HepG2 (cell line): ENCODE measurements around the gene IRAK4. TPM values are rescaled to one million over a fixed set of nuclear protein-coding genes. Genes with fewer than 3 reads are reported as not detected.
A peak's percentile ranks its signal among the peaks of the same experiment; 100 is the strongest.

Source experiments
- ATAC-seq: fragments of 200-7000 bp; cut with Tn5 transposase; 3 replicates; pipeline ENCODE4 v1.9.1; 2020; ENCODE audit warnings: mild to moderate bottlenecking, moderate library complexity
- BruUV-seq: library from RNA; stranded (reverse); fragments of 400-500 nt; replicated peaks from 2 replicates; lab custom pipeline; 2021; lab: Mats Ljungman, UMichigan
- CTCF ChIA-PET: fragments of 300-600 bp; formaldehyde crosslinking; extraction: SDS; loops from one replicate; lab custom pipeline; 2021; ENCODE audit warnings: low total read pairs, inconsistent platforms, low intra/inter-chr PET ratio; lab: Yijun Ruan, JAX
- POLR2A ChIA-PET: fragments of 350-600 bp; sonication (Branson Sonifier 250); formaldehyde crosslinking; loops from one replicate; lab custom pipeline; 2020; ENCODE audit warnings: antibody characterized with exemption, inconsistent platforms; lab: Yijun Ruan, JAX
- DNase-seq: peaks from one replicate; pipeline ENCODE4 v3.0.0-alpha.2; 2015; ENCODE audit warnings: low spot score
- FAIRE-seq: peaks from 3 replicates; lab custom pipeline; 2011; peaks lifted over from hg19 to GRCh38; lab: Jason Lieb, UNC
- H2AFZ ChIP-seq: one replicate; pipeline ENCODE4 v1.6.1; 2011; ENCODE audit warnings: low read length, inconsistent platforms
- H3K27ac ChIP-seq: fragments of 300-600 bp; 3 replicates; pipeline ENCODE4 v1.8.0; 2011; ENCODE audit warnings: mixed run types, mild to moderate bottlenecking, mixed read lengths, low read length, inconsistent platforms; ENCODE audit not compliant: insufficient read depth; ENCODE audit errors: extremely low read length
- H3K27me3 ChIP-seq, 2 experiments: fragments of 200-600 bp in 1 of 2; 2 replicates in 1 of 2; 3 replicates in 1 of 2; pipeline versions ENCODE4 v1.6.0 to v1.8.0; 2011; ENCODE audit warnings: low read length in 2 of 2, mild to moderate bottlenecking in 2 of 2, moderate library complexity in 2 of 2, inconsistent platforms in 1 of 2; ENCODE audit not compliant: insufficient read depth in 2 of 2, control insufficient read depth in 1 of 2
- H3K36me3 ChIP-seq, 2 experiments: fragments of 200-600 bp in 1 of 2; replicated peaks in 1 of 2; 2 replicates in 1 of 2; 3 replicates in 1 of 2; pipeline versions ENCODE4 v1.5.1 to v1.8.0; 2011; ENCODE audit warnings: low read length in 2 of 2, inconsistent platforms in 1 of 2; ENCODE audit not compliant: insufficient read depth in 2 of 2, control insufficient read depth in 1 of 2
- H3K4me1 ChIP-seq: 2 replicates; pipeline ENCODE4 v1.5.1; 2012; ENCODE audit warnings: low read length, inconsistent platforms; ENCODE audit not compliant: insufficient read depth
- H3K4me2 ChIP-seq: 2 replicates; pipeline ENCODE4 v1.6.0; 2011; ENCODE audit warnings: low read depth, low read length, inconsistent platforms
- H3K4me3 ChIP-seq, 3 experiments: fragments of 200-600 bp in 1 of 3; sonication (generic), shearing (Covaris generic) in 1 of 3; replicated peaks in 1 of 3; 2 replicates each; pipeline ENCODE4 v1.5.1; 2011 to 2016; ENCODE audit warnings: low read length in 3 of 3, inconsistent platforms in 2 of 3, low read depth in 2 of 3, mild to moderate bottlenecking in 2 of 3, control low read depth in 1 of 3, mixed read lengths in 1 of 3; ENCODE audit not compliant: insufficient read depth in 1 of 3
- H3K79me2 ChIP-seq: one replicate; pipeline ENCODE4 v1.6.1; 2011; ENCODE audit warnings: low read length, inconsistent platforms; ENCODE audit not compliant: insufficient read depth
- H3K9ac ChIP-seq: 2 replicates; pipeline ENCODE4 v1.6.0; 2011; ENCODE audit warnings: mild to moderate bottlenecking, low read depth, low read length, inconsistent platforms; ENCODE audit not compliant: insufficient read depth
- H3K9me3 ChIP-seq: 2 replicates; pipeline ENCODE4 v1.5.1; 2012; ENCODE audit warnings: mild to moderate bottlenecking, low read length
- H4K20me1 ChIP-seq: 2 replicates; pipeline ENCODE4 v1.6.0; 2011; ENCODE audit warnings: inconsistent platforms, mild to moderate bottlenecking, low read length, moderate library complexity; ENCODE audit not compliant: insufficient read depth
- ATF7 ChIP-seq, 2 experiments: fragments of 450-650 bp in 1 of 2; sonication (generic) in 1 of 2; formaldehyde crosslinking in 1 of 2; IDR thresholded peaks; 2 replicates each; pipeline versions ENCODE4 v1.4.0 to v1.6.1; 2016 to 2020; ENCODE audit warnings: antibody characterized with exemption in 1 of 2, mild to moderate bottlenecking in 1 of 2, missing genetic modification reagents in 1 of 2
- HNF4G ChIP-seq, 2 experiments: sonication (generic) in 1 of 2; formaldehyde crosslinking in 1 of 2; IDR thresholded peaks; 2 replicates each; pipeline versions ENCODE4 v1.4.0 to v1.6.1; 2011 to 2020; ENCODE audit warnings: borderline replicate concordance in 2 of 2, low read depth in 2 of 2, mild to moderate bottlenecking in 2 of 2, low read length in 1 of 2, missing genetic modification reagents in 1 of 2, moderate library complexity in 1 of 2
- IRX3 ChIP-seq: sonication (generic); formaldehyde crosslinking; IDR thresholded peaks from 2 replicates; pipeline ENCODE4 v1.8.1; 2023; ENCODE audit warnings: mild to moderate bottlenecking, low read depth, missing genetic modification reagents, borderline replicate concordance
- NR2F6 ChIP-seq, 2 experiments: IDR thresholded peaks; 2 replicates each; pipeline ENCODE4 v1.6.1; 2016; ENCODE audit warnings: antibody characterized with exemption in 1 of 2, mild to moderate bottlenecking in 1 of 2
- RBM22 ChIP-seq: fragments of 200-400 bp; formaldehyde crosslinking; optimal IDR thresholded peaks from 2 replicates; pipeline ENCODE3; 2017; ENCODE audit warnings: mild to moderate bottlenecking, low read length, moderate library complexity
- in situ Hi-C: cut with HindIII; loops from 2 replicates; pipeline ENCODE4 v1.10.0; 2017; ENCODE audit warnings: low pct_unique_long_range_greater_than_20kb; ENCODE audit not compliant: extremely low pct_ligation_motif_present
- intact Hi-C: fragments of 100-400 bp; cut with micrococcal nuclease; formaldehyde crosslinking; loops from one replicate; pipeline ENCODE4 v1.10.0; 2022; ENCODE audit not compliant: unreplicated experiment
- polyA plus RNA-seq, 8 experiments: library from polyadenylated mRNA; depleted of rRNA in 3 of 8; stranded (reverse) in 7 of 8; unstranded in 1 of 8; fragments of >200 nt; fragmentation: Illumina TruSeq in 4 of 8; extraction: Trizol in 4 of 8; gene quantifications; 2 replicates each; pipeline versions ENCODE4 v1.2.1 to v1.2.3, GENCODE V29; 2011 to 2016; ENCODE audit warnings: low read depth in 4 of 8, missing spikeins in 1 of 8, mixed read lengths in 1 of 8; ENCODE audit not compliant: insufficient read depth in 1 of 8
- total RNA-seq, 5 experiments: library from RNA; depleted of rRNA; stranded (reverse); fragments of >200 nt; fragmentation: Illumina TruSeq; extraction: Trizol; gene quantifications; 2 replicates each; pipeline ENCODE4 v1.2.3, GENCODE V29; 2016; ENCODE audit warnings: low read depth in 1 of 5

Gene IRAK4
- total and polyA plus RNA-seq, 2 of the 13 experiments (the other 11 are each of a cell fraction or from before 2014, with no cell fraction given): 6.6 to 7.1 TPM

- TF ChIP-seq IRX3 (CRISPR knock-in tag): no peak
- no peak for TF ChIP-seq HNF4G (IDR thresholded peaks at IDR 0.05; ENCODE audit: borderline replicate concordance, low read depth, low read length)
- TF ChIP-seq HNF4G (CRISPR knock-in tag; IDR thresholded peaks at IDR 0.05; ENCODE audit: borderline replicate concordance, low read depth): no peak
- no peak for TF ChIP-seq NR2F6 (IDR thresholded peaks at IDR 0.05)
- no peak for TF ChIP-seq NR2F6 (CRISPR knock-in tag; IDR thresholded peaks at IDR 0.05)
Measured at GRCh38 chr12:43786899-43787693, 28.3 kb downstream of the IRAK4 start (continued).

- H3K4me3 ChIP-seq: no peak overlapping the region
- BruUV-seq: no TSS peak
- no peaks in the 10 kb centered on the region for H4K20me1 ChIP-seq
- H2AFZ ChIP-seq: no peak overlapping the region
- CTCF ChIA-PET: no interaction called here
- FAIRE-seq: no peak
- H3K9me3 ChIP-seq: no peaks in the 10 kb centered on the region
- intact Hi-C loops (no loop called here), in situ Hi-C loops (no loop called here)
- POLR2A ChIA-PET: no interaction called here
- no peaks in the 10 kb centered on the region for H3K4me1 ChIP-seq
- no peak overlapping the region for H3K27ac ChIP-seq
- no peak for DNase-seq
- no peak overlapping the region for H3K9ac ChIP-seq
- no peak overlapping the region for H3K4me2 ChIP-seq
- no peaks in the 10 kb centered on the region; a peak in 1 of 5 replicates for H3K36me3 ChIP-seq
- no peak for ATAC-seq
- TF ChIP-seq RBM22 (no peak), ATF7 (IDR thresholded peaks at IDR 0.05) (peak; percentile 50; the same call in 1 of the 2 replicates), ATF7 (CRISPR knock-in tag; IDR thresholded peaks at IDR 0.05) (no peak)
- TF ChIP-seq, all 625 proteins: peak for 1
- Histone ChIP-seq H3K27me3 (no peaks in the 10 kb centered on the region), H3K79me2 (no peaks in the 10 kb centered on the region)
Measured at GRCh38 chr12:43789941-43790340, 31.2 kb downstream of the IRAK4 start.
